Neural cell (in vitro differentiated cells): ENCODE data around the gene FRRS1L. TPM values are rescaled to one million over a fixed set of nuclear protein-coding genes. Genes with fewer than 3 reads are reported as not detected.

Source experiments
- H2AFZ ChIP-seq: fragments of 200-600, 300-800 bp; sonication (generic), shearing (Covaris generic); 2 replicates; pipeline ENCODE4 v1.6.0; 2014; ENCODE audit warnings: low read depth, mild to moderate bottlenecking, antibody characterized with exemption, low read length, moderate library complexity
- H3F3A ChIP-seq: fragments of 200-600 bp; shearing (Covaris generic); 2 replicates; pipeline ENCODE4 v1.6.1; 2016; ENCODE audit warnings: mild to moderate bottlenecking, moderate library complexity, mixed read lengths, antibody characterized with exemption, low read length; ENCODE audit not compliant: insufficient read depth, poor library complexity, severe bottlenecking
- H3K27ac ChIP-seq: fragments of 200-600, 300-800 bp; sonication (generic), shearing (Covaris generic); 2 replicates; pipeline ENCODE4 v1.5.1; 2014; ENCODE audit warnings: mild to moderate bottlenecking, low read length, moderate library complexity
- H3K27me3 ChIP-seq: fragments of 300-800, 200-600 bp; sonication (generic), shearing (Covaris generic); 2 replicates; pipeline ENCODE4 v1.6.0; 2014; ENCODE audit warnings: mild to moderate bottlenecking, low read depth, low read length, moderate library complexity; ENCODE audit not compliant: insufficient read depth
- H3K36me3 ChIP-seq: fragments of 300-800, 200-600 bp; sonication (generic), shearing (Covaris generic); 2 replicates; pipeline ENCODE4 v1.5.1; 2014; ENCODE audit warnings: mild to moderate bottlenecking, antibody characterized with exemption, low read length, moderate library complexity; ENCODE audit not compliant: insufficient read depth
- H3K4me2 ChIP-seq: fragments of 300-800, 200-600 bp; sonication (generic), shearing (Covaris generic); 2 replicates; pipeline ENCODE4 v1.6.0; 2014; ENCODE audit warnings: mild to moderate bottlenecking, low read length
- H3K4me3 ChIP-seq: fragments of 300-800, 200-600 bp; sonication (generic), shearing (Covaris generic); 2 replicates; pipeline ENCODE4 v1.5.1; 2014; ENCODE audit warnings: mild to moderate bottlenecking, low read length, moderate library complexity
- H3K79me2 ChIP-seq: fragments of 200-600 bp; shearing (Covaris generic); replicated peaks from 2 replicates; pipeline ENCODE4 v1.6.0; 2014; ENCODE audit warnings: mild to moderate bottlenecking, low read length, moderate library complexity; ENCODE audit not compliant: insufficient read depth
- H3K9ac ChIP-seq: fragments of 300-800, 200-600 bp; sonication (generic), shearing (Covaris generic); 2 replicates; pipeline ENCODE4 v1.6.1; 2016; ENCODE audit warnings: mild to moderate bottlenecking, low read length, mixed read lengths
- H3K9me2 ChIP-seq: fragments of 200-600 bp; shearing (Covaris generic); 2 replicates; pipeline ENCODE4 v1.6.1; 2016; ENCODE audit warnings: mild to moderate bottlenecking, low read length, mixed read lengths; ENCODE audit not compliant: insufficient read depth
- H3K9me3 ChIP-seq: fragments of 200-600, 300-800 bp; sonication (generic), shearing (Covaris generic); 2 replicates; pipeline ENCODE4 v1.6.1; 2016; ENCODE audit warnings: mild to moderate bottlenecking, mixed run types, low read length, moderate library complexity, mixed read lengths
- H4K20me1 ChIP-seq: fragments of 200-600 bp; shearing (Covaris generic); 2 replicates; pipeline ENCODE4 v1.6.1; 2016; ENCODE audit warnings: mild to moderate bottlenecking, mixed run types; ENCODE audit not compliant: insufficient read depth
- EP300 ChIP-seq: fragments of 450-650 bp; conservative IDR thresholded peaks from 2 replicates; pipeline ENCODE4 v1.6.1; 2014; ENCODE audit warnings: antibody characterized with exemption, mild to moderate bottlenecking, moderate library complexity; ENCODE audit not compliant: poor library complexity, severe bottlenecking
- EZH2 ChIP-seq: fragments of 200-600, 300-800 bp; shearing (Covaris generic), sonication (generic); IDR thresholded peaks from 2 replicates; pipeline ENCODE4 v1.6.1; 2014; ENCODE audit warnings: antibody characterized with exemption, low read length, borderline replicate concordance, mild to moderate bottlenecking; ENCODE audit not compliant: insufficient read depth, poor library complexity, severe bottlenecking
- MXI1 ChIP-seq: fragments of 450-650 bp; conservative IDR thresholded peaks from 2 replicates; pipeline ENCODE4 v1.6.1; 2014; ENCODE audit warnings: antibody characterized with exemption, mild to moderate bottlenecking; ENCODE audit not compliant: poor library complexity, severe bottlenecking
- POLR2AphosphoS5 ChIP-seq: IDR thresholded peaks from 2 replicates; pipeline ENCODE4 v1.6.1; 2012
- RAD21 ChIP-seq: fragments of 450-650 bp; conservative IDR thresholded peaks from 2 replicates; pipeline ENCODE4 v1.6.1; 2014; ENCODE audit warnings: antibody characterized with exemption, mild to moderate bottlenecking, moderate library complexity
- SMC3 ChIP-seq: fragments of 450-650 bp; conservative IDR thresholded peaks from 2 replicates; pipeline ENCODE4 v1.6.1; 2014; ENCODE audit warnings: antibody characterized with exemption, mild to moderate bottlenecking, moderate library complexity; ENCODE audit not compliant: poor library complexity
- TAF1 ChIP-seq: IDR thresholded peaks from 2 replicates; pipeline ENCODE4 v1.6.1; 2012; ENCODE audit warnings: low read depth
- polyA plus RNA-seq: library from polyadenylated mRNA; depleted of rRNA; stranded (reverse); fragments of >200 nt; gene quantifications from 2 replicates; pipeline ENCODE4 v1.2.3, GENCODE V29; 2014
- TF ChIP-seq, protein P1 (sequence below): IDR thresholded peaks from 2 replicates; pipeline ENCODE4 v1.6.1; 2012; ENCODE audit warnings: borderline replicate concordance
- TF ChIP-seq, protein P2 (sequence below): fragments of 450-650 bp; IDR thresholded peaks from 2 replicates; pipeline ENCODE4 v1.5.1; 2014; ENCODE audit warnings: antibody characterized with exemption, mild to moderate bottlenecking, moderate library complexity; ENCODE audit not compliant: poor library complexity, severe bottlenecking

FRRS1L gene
- polyA plus RNA-seq, 1 donor from 2014 or later: 20.4 TPM

DNA sequence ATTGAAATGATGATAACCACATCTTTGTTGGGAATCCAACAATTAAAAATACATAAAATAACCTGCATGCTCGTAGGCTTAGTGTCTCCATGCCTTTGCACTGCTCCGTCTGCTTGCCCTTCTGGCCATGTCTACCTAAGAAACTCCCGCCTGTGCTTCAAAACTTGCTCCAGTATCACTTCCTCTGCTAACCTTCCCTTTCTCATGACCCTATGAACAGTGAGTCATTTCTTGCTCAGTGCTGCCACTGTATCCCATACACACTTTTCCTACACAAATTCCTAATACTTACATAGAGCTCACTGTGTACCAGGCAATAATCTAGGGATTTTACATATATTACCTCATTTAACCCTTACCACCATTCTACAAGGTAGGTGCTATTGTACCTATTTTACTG is 80.8 kb downstream of the FRRS1L start:
- no peaks in the 10 kb centered on the region for H4K20me1 ChIP-seq
- H3K4me3 ChIP-seq: no peak overlapping the region
- no peaks in the 10 kb centered on the region for H3F3A ChIP-seq
- no peaks in the 10 kb centered on the region for H3K9me2 ChIP-seq
- no peaks in the 10 kb centered on the region for H3K36me3 ChIP-seq
- H3K9me3 ChIP-seq: no peaks in the 10 kb centered on the region
- no peak overlapping the region for H3K4me2 ChIP-seq
- no peaks in the 10 kb centered on the region for H3K27me3 ChIP-seq
- TF ChIP-seq, protein P1, sequence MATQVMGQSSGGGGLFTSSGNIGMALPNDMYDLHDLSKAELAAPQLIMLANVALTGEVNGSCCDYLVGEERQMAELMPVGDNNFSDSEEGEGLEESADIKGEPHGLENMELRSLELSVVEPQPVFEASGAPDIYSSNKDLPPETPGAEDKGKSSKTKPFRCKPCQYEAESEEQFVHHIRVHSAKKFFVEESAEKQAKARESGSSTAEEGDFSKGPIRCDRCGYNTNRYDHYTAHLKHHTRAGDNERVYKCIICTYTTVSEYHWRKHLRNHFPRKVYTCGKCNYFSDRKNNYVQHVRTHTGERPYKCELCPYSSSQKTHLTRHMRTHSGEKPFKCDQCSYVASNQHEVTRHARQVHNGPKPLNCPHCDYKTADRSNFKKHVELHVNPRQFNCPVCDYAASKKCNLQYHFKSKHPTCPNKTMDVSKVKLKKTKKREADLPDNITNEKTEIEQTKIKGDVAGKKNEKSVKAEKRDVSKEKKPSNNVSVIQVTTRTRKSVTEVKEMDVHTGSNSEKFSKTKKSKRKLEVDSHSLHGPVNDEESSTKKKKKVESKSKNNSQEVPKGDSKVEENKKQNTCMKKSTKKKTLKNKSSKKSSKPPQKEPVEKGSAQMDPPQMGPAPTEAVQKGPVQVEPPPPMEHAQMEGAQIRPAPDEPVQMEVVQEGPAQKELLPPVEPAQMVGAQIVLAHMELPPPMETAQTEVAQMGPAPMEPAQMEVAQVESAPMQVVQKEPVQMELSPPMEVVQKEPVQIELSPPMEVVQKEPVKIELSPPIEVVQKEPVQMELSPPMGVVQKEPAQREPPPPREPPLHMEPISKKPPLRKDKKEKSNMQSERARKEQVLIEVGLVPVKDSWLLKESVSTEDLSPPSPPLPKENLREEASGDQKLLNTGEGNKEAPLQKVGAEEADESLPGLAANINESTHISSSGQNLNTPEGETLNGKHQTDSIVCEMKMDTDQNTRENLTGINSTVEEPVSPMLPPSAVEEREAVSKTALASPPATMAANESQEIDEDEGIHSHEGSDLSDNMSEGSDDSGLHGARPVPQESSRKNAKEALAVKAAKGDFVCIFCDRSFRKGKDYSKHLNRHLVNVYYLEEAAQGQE: no peak
- no peak for TF ChIP-seq POLR2AphosphoS5
- no peak for TF ChIP-seq EP300
- TF ChIP-seq SMC3: no peak
- TF ChIP-seq EZH2: no peak
- no peak for TF ChIP-seq MXI1
- no peak for TF ChIP-seq TAF1
- TF ChIP-seq, protein P2, sequence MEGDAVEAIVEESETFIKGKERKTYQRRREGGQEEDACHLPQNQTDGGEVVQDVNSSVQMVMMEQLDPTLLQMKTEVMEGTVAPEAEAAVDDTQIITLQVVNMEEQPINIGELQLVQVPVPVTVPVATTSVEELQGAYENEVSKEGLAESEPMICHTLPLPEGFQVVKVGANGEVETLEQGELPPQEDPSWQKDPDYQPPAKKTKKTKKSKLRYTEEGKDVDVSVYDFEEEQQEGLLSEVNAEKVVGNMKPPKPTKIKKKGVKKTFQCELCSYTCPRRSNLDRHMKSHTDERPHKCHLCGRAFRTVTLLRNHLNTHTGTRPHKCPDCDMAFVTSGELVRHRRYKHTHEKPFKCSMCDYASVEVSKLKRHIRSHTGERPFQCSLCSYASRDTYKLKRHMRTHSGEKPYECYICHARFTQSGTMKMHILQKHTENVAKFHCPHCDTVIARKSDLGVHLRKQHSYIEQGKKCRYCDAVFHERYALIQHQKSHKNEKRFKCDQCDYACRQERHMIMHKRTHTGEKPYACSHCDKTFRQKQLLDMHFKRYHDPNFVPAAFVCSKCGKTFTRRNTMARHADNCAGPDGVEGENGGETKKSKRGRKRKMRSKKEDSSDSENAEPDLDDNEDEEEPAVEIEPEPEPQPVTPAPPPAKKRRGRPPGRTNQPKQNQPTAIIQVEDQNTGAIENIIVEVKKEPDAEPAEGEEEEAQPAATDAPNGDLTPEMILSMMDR: no peak
- TF ChIP-seq RAD21: no peak
- no peak overlapping the region for H3K27ac ChIP-seq
- no peaks in the 10 kb centered on the region for H3K79me2 ChIP-seq
- H3K9ac ChIP-seq: no peak overlapping the region
- H2AFZ ChIP-seq: no peak overlapping the region

DNA sequence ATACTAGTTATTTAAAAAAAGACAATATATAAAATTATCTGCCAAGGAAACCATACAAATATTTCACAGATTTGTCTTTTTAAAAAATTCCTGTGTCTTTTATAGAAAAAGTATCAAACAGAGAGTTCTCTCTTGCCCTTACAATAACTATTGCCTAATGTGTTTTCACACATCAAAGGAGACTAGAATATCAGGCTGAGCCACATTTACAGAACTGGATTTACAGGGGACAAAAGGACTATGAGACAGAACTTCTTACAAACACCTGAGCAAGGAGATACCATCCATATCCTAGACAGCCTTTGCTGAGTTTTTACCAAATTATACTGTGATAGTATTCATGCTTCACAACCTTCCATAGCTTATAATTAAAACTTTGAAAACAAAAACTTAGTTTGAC is 81.5 kb downstream of the FRRS1L start:
- Histone ChIP-seq H3K4me2 (no peak overlapping the region), H3K27me3 (no peaks in the 10 kb centered on the region), H3K9ac (no peak overlapping the region), H3K79me2 (no peaks in the 10 kb centered on the region), H3K9me3 (no peaks in the 10 kb centered on the region), H3F3A (no peaks in the 10 kb centered on the region), H3K36me3 (no peaks in the 10 kb centered on the region), H3K4me3 (no peak overlapping the region), H2AFZ (no peak overlapping the region), H3K9me2 (no peaks in the 10 kb centered on the region), H4K20me1 (no peaks in the 10 kb centered on the region), H3K27ac (no peak overlapping the region)
- TF ChIP-seq RAD21 (no peak), TAF1 (no peak), EZH2 (no peak)
